HAP-1 (cell line): ENCODE measurements around the gene GTF3C1.

ENCODE experiments used
- DNase-seq, 2 experiments: peaks; one replicate each; pipeline ENCODE4 v3.0.0-alpha.2; 2016 to 2020; ENCODE audit warnings: low spot score in 2 of 2
- H3K27me3 ChIP-seq: fragments of 250-450 bp; sonication (Bioruptor Pico); 2 replicates; pipeline ENCODE4 v1.5.1; 2020; ENCODE audit warnings: low read depth, mild to moderate bottlenecking, moderate library complexity
- H3K36me3 ChIP-seq: fragments of 250-450 bp; sonication (Bioruptor Pico); replicated peaks from 2 replicates; pipeline ENCODE4 v1.5.1; 2020; ENCODE audit warnings: mild to moderate bottlenecking
- H3K4me1 ChIP-seq: fragments of 250-450 bp; sonication (Bioruptor Pico); 2 replicates; pipeline ENCODE4 v1.5.1; 2020; ENCODE audit warnings: mild to moderate bottlenecking
- H3K4me3 ChIP-seq: fragments of 250-450 bp; sonication (Bioruptor Pico); 2 replicates; pipeline ENCODE4 v1.5.1; 2020; ENCODE audit warnings: mild to moderate bottlenecking, moderate library complexity
- H3K9me3 ChIP-seq: fragments of 250-450 bp; sonication (Bioruptor Pico); 2 replicates; pipeline ENCODE4 v1.5.1; 2020; ENCODE audit warnings: mild to moderate bottlenecking, moderate library complexity
- in situ Hi-C: fragments of 300-500 bp; cut with MboI; formaldehyde crosslinking; loops from 3 replicates; pipeline ENCODE4 v1.14.3; 2020; ENCODE audit warnings: low sequenced_read_pairs, inconsistent platforms, mixed read lengths

The GTF3C1 gene

GRCh38 chr16:27549746-27550581 is at the start of gene GTF3C1, which contains the start of gene KATNIP:
TSS of gene GTF3C1 (minus strand) at chr16:27549913. CDS start at chr16:27549890, 23 bp downstream.
TSS of gene KATNIP (plus strand) at chr16:27550144. CDS start at chr16:27550171, 27 bp downstream.
- Histone ChIP-seq H3K27me3 (no peaks in the 10 kb centered on the region), H3K4me3 (peak within 1 kb of the TSS; percentile 98), H3K4me1 (no peaks in the 10 kb centered on the region; the same call in 1 of the 2 replicates), H3K9me3 (no peaks in the 10 kb centered on the region), H3K36me3 (peaks cover 11% of the 10 kb centered on the region)
- in situ Hi-C loops, result loop anchor here (10.0 kb wide), 1 partner anchor 75 kb away; no protein-coding TSS in a partner anchor
- peak; percentile 91 to 100 for DNase-seq

GRCh38 chr16:27598931-27599565 is 49.3 kb upstream of the GTF3C1 start:
- Histone ChIP-seq H3K36me3 (no peaks in the 10 kb centered on the region), H3K27me3 (no peaks in the 10 kb centered on the region), H3K9me3 (no peaks in the 10 kb centered on the region), H3K4me1 (0 out of 2 replicates have a peak, but pooled peaks cover 2% of the 10 kb centered on the region), H3K4me3 (no peak overlapping the region)
- in situ Hi-C loops, result no loop called here
- DNase-seq, result no peak

GRCh38 chr16:27598220-27598619 is 48.5 kb upstream of the GTF3C1 start:
- in situ Hi-C loops, result no loop called here
- H3K36me3 ChIP-seq, result no peaks in the 10 kb centered on the region
- 0 out of 2 replicates have a peak, but pooled peaks cover 2% of the 10 kb centered on the region for H3K4me1 ChIP-seq
- no peaks in the 10 kb centered on the region for H3K27me3 ChIP-seq
- H3K9me3 ChIP-seq, result no peaks in the 10 kb centered on the region
- DNase-seq, result no peak
- no peak overlapping the region for H3K4me3 ChIP-seq

GRCh38 chr16:27597361-27597760 is 47.6 kb upstream of the GTF3C1 start:
- no peaks in the 10 kb centered on the region for H3K36me3 ChIP-seq
- no peaks in the 10 kb centered on the region for H3K9me3 ChIP-seq
- H3K27me3 ChIP-seq, result no peaks in the 10 kb centered on the region
- in situ Hi-C loops, result no loop called here
- no peak for DNase-seq
- no peak overlapping the region for H3K4me3 ChIP-seq
- no peaks in the 10 kb centered on the region for H3K4me1 ChIP-seq

GRCh38 chr16:27596411-27596810 is 46.7 kb upstream of the GTF3C1 start:
- H3K4me3 ChIP-seq, result no peak overlapping the region
- H3K9me3 ChIP-seq, result no peaks in the 10 kb centered on the region
- no peak for DNase-seq
- in situ Hi-C loops, result no loop called here
- H3K27me3 ChIP-seq, result no peaks in the 10 kb centered on the region
- H3K4me1 ChIP-seq, result no peaks in the 10 kb centered on the region
- H3K36me3 ChIP-seq, result no peaks in the 10 kb centered on the region

- Histone ChIP-seq H3K4me3 (no peak overlapping the region), H3K27me3 (no peaks in the 10 kb centered on the region), H3K4me1 (no peaks in the 10 kb centered on the region), H3K36me3 (no peaks in the 10 kb centered on the region), H3K9me3 (no peaks in the 10 kb centered on the region)
- in situ Hi-C loops, result no loop called here
- no peak for DNase-seq
Observed at GRCh38 chr16:27595993-27596392, 46.3 kb upstream of the GTF3C1 start.

- no peaks in the 10 kb centered on the region for H3K9me3 ChIP-seq
- DNase-seq, result no peak
- no peaks in the 10 kb centered on the region for H3K36me3 ChIP-seq
- no peaks in the 10 kb centered on the region for H3K27me3 ChIP-seq
- in situ Hi-C loops, result no loop called here
- no peaks in the 10 kb centered on the region for H3K4me1 ChIP-seq
- no peak overlapping the region for H3K4me3 ChIP-seq
Observed at GRCh38 chr16:27595475-27595874, 45.8 kb upstream of the GTF3C1 start.

- no peak for DNase-seq
- peaks cover 6% of the 10 kb centered on the region for H3K4me1 ChIP-seq
- in situ Hi-C loops, result no loop called here
- no peaks in the 10 kb centered on the region for H3K27me3 ChIP-seq
- H3K9me3 ChIP-seq, result no peaks in the 10 kb centered on the region
- H3K4me3 ChIP-seq, result no peak overlapping the region
- H3K36me3 ChIP-seq, result no peaks in the 10 kb centered on the region
Observed at GRCh38 chr16:27591837-27592236, 42.1 kb upstream of the GTF3C1 start.

- Histone ChIP-seq H3K27me3 (no peaks in the 10 kb centered on the region), H3K4me1 (peaks cover 6% of the 10 kb centered on the region), H3K4me3 (no peak overlapping the region), H3K36me3 (no peaks in the 10 kb centered on the region), H3K9me3 (no peaks in the 10 kb centered on the region)
- in situ Hi-C loops, result no loop called here
- no peak for DNase-seq
Observed at GRCh38 chr16:27588057-27588456, 38.3 kb upstream of the GTF3C1 start.

- in situ Hi-C loops, result no loop called here
- no peaks in the 10 kb centered on the region for H3K9me3 ChIP-seq
- H3K4me1 ChIP-seq, result peaks cover 15% of the 10 kb centered on the region
- no peak for DNase-seq
- no peak overlapping the region for H3K4me3 ChIP-seq
- no peaks in the 10 kb centered on the region for H3K36me3 ChIP-seq
- no peaks in the 10 kb centered on the region for H3K27me3 ChIP-seq
Observed at GRCh38 chr16:27586711-27587110, 37.0 kb upstream of the GTF3C1 start.

GRCh38 chr16:27585200-27585599 is 35.5 kb upstream of the GTF3C1 start:
- no peak overlapping the region for H3K4me3 ChIP-seq
- no peaks in the 10 kb centered on the region for H3K9me3 ChIP-seq
- peaks cover 16% of the 10 kb centered on the region for H3K4me1 ChIP-seq
- in situ Hi-C loops, result no loop called here
- no peak for DNase-seq
- H3K36me3 ChIP-seq, result no peaks in the 10 kb centered on the region
- H3K27me3 ChIP-seq, result no peaks in the 10 kb centered on the region

GRCh38 chr16:27583634-27584033 is 33.9 kb upstream of the GTF3C1 start:
- H3K9me3 ChIP-seq, result no peaks in the 10 kb centered on the region
- peaks cover 9% of the 10 kb centered on the region for H3K4me1 ChIP-seq
- H3K36me3 ChIP-seq, result no peaks in the 10 kb centered on the region
- no peaks in the 10 kb centered on the region for H3K27me3 ChIP-seq
- no peak overlapping the region for H3K4me3 ChIP-seq
- DNase-seq, result no peak
- in situ Hi-C loops, result no loop called here

GRCh38 chr16:27582883-27583282 is 33.2 kb upstream of the GTF3C1 start:
- H3K36me3 ChIP-seq, result no peaks in the 10 kb centered on the region
- H3K4me1 ChIP-seq, result peaks cover 9% of the 10 kb centered on the region
- H3K9me3 ChIP-seq, result no peaks in the 10 kb centered on the region
- H3K4me3 ChIP-seq, result no peak overlapping the region
- H3K27me3 ChIP-seq, result no peaks in the 10 kb centered on the region
- in situ Hi-C loops, result no loop called here
- no peak for DNase-seq
